Thoracic aorta (tissue), 2 donors: ENCODE measurements around the gene PRRT1B. TPM values are rescaled to one million over a fixed set of nuclear protein-coding genes. Genes with fewer than 3 reads are reported as not detected.

Experiments used
- ATAC-seq: fragments of 150-250 bp; one replicate; pipeline ENCODE4 v1.8.0; 2017; ENCODE audit warnings: low read depth; ENCODE audit not compliant: insufficient number of reproducible peaks, low FRiP score
- DNase-seq: peaks from one replicate; pipeline ENCODE4 v3.0.0-alpha.2; 2020; ENCODE audit warnings: low spot score
- H3K27ac ChIP-seq, 2 donors: fragments of 200-600 bp; sonication (generic); 1 replicate in 1 of 2; 2 replicates in 1 of 2; pipeline ENCODE4 v1.5.1; 2016; ENCODE audit warnings: mild to moderate bottlenecking in 2 of 2, moderate library complexity in 2 of 2
- H3K27me3 ChIP-seq: fragments of 200-600 bp; sonication (generic); replicated peaks from 2 replicates; pipeline ENCODE4 v1.6.0; 2016; ENCODE audit warnings: mild to moderate bottlenecking; ENCODE audit not compliant: insufficient read depth
- H3K36me3 ChIP-seq: fragments of 200-600 bp; sonication (generic); one replicate; pipeline ENCODE4 v1.5.1; 2016
- H3K4me1 ChIP-seq, 2 donors: fragments of 200-600 bp; sonication (generic); 1 replicate in 1 of 2; 2 replicates in 1 of 2; pipeline versions ENCODE4 v1.5.1 to v1.6.0; 2016; ENCODE audit warnings: low read depth in 2 of 2, mild to moderate bottlenecking in 1 of 2; ENCODE audit not compliant: control insufficient read depth in 1 of 2
- H3K4me3 ChIP-seq: fragments of 200-600 bp; sonication (generic); 2 replicates; pipeline ENCODE4 v1.5.1; 2016; ENCODE audit warnings: mild to moderate bottlenecking
- H3K9me3 ChIP-seq: fragments of 200-600 bp; sonication (generic); 2 replicates; pipeline ENCODE4 v1.5.1; 2016
- total RNA-seq, 2 donors: library from RNA; depleted of rRNA; stranded (reverse); fragments of >200 nt; gene quantifications; one replicate each; pipeline versions ENCODE4 v1.1.0 to v1.2.3, GENCODE V29; 2016
- TF ChIP-seq, protein P1 (sequence below): fragments of 200-600 bp; sonication (generic); IDR thresholded peaks from one replicate; pipeline ENCODE4 v1.5.1; 2019; ENCODE audit warnings: antibody characterized with exemption

PRRT1B gene
- total RNA-seq, 2 donors from 2014 or later = not detected

GRCh38 chr9:131522257-131523085, 22.9 kb upstream of the PRRT1B start:
- ATAC-seq = no peak
- Histone ChIP-seq H3K27ac (no peak overlapping the region), H3K4me1 (no peaks in the 10 kb centered on the region), H3K27me3 (no peaks in the 10 kb centered on the region), H3K4me3 (no peak overlapping the region), H3K36me3 (peaks cover 58% of the 10 kb centered on the region), H3K9me3 (no peaks in the 10 kb centered on the region)
- TF ChIP-seq, protein P1, sequence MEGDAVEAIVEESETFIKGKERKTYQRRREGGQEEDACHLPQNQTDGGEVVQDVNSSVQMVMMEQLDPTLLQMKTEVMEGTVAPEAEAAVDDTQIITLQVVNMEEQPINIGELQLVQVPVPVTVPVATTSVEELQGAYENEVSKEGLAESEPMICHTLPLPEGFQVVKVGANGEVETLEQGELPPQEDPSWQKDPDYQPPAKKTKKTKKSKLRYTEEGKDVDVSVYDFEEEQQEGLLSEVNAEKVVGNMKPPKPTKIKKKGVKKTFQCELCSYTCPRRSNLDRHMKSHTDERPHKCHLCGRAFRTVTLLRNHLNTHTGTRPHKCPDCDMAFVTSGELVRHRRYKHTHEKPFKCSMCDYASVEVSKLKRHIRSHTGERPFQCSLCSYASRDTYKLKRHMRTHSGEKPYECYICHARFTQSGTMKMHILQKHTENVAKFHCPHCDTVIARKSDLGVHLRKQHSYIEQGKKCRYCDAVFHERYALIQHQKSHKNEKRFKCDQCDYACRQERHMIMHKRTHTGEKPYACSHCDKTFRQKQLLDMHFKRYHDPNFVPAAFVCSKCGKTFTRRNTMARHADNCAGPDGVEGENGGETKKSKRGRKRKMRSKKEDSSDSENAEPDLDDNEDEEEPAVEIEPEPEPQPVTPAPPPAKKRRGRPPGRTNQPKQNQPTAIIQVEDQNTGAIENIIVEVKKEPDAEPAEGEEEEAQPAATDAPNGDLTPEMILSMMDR = no peak
- DNase-seq = no peak

DNA sequence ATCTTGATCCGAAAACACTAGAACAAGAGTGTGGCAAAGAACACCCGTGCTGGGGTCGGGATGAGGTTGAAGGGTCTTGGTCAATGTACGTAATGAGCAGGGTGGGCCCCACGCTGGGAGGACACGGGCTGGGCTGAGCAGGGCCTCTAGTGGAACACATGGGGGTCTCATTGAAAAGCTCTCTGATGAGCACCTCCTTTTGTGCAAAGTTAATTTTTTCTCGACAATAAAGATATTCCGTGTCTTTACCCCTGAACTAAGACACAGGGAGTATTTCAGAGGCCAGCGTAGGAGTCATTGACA, 22.3 kb upstream of the PRRT1B start:
- Histone ChIP-seq H3K4me3 (no peak overlapping the region), H3K9me3 (no peaks in the 10 kb centered on the region), H3K27me3 (no peaks in the 10 kb centered on the region), H3K27ac (no peak overlapping the region), H3K4me1 (no peaks in the 10 kb centered on the region), H3K36me3 (peaks cover 59% of the 10 kb centered on the region)
- DNase-seq (no peak), ATAC-seq (no peak)
- TF ChIP-seq, protein P1 = no peak

- H3K4me1 ChIP-seq = no peaks in the 10 kb centered on the region
- DNase-seq (no peak), ATAC-seq (no peak)
- H3K36me3 ChIP-seq = peaks cover 59% of the 10 kb centered on the region
- TF ChIP-seq, protein P1 = no peak
- no peak overlapping the region for H3K27ac ChIP-seq
- no peaks in the 10 kb centered on the region for H3K9me3 ChIP-seq
- no peak overlapping the region for H3K4me3 ChIP-seq
- no peaks in the 10 kb centered on the region for H3K27me3 ChIP-seq
Observed at GRCh38 chr9:131523451-131524435, 21.6 kb upstream of the PRRT1B start.

DNA sequence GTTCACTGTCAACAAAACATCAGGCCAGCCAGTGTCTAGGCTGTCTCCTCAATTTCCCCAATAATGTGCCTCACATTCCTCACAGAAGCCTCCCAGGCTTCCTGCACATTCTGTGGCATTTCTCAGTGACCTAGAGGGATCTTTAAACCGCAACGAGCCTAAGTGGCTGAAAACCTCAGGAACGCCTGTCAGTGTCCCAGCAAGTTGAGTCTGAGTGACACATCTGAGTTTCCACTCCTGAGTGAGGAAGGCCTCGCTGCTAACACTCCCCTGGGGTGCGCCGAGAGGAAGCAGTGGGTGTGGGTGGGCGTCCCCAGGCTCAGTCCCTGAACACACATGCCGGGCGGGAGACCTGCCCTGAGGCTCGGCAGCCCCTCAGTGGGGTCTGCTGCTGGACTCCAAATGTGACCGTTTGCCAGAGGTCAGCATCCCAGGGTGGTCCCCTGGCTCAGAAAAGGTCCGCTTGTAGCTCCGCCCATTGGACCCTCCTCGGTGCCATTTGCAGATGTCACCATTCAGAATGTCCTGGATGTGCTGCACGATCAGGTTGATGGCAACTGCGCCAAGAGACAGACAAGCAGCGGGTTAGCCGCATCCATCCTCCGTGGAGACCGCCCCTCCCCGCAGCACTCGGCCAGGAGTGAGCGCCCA, 20.5 kb upstream of the PRRT1B start:
- H3K27me3 ChIP-seq = no peaks in the 10 kb centered on the region
- no peaks in the 10 kb centered on the region for H3K9me3 ChIP-seq
- H3K36me3 ChIP-seq = peaks cover 57% of the 10 kb centered on the region
- no peak overlapping the region for H3K4me3 ChIP-seq
- DNase-seq (no peak), ATAC-seq (no peak)
- H3K27ac ChIP-seq = no peak overlapping the region
- peaks cover 2 to 3% of the 10 kb centered on the region in 2 donors for H3K4me1 ChIP-seq
- TF ChIP-seq, protein P1 = no peak
